ENCODE data around the gene HLF. TPM values are rescaled to one million over a fixed set of nuclear protein-coding genes. Genes with fewer than 3 reads are reported as not detected.

Gene HLF
- total RNA-seq, 1 experiment from 2014 or later = 3.2 TPM

DNA sequence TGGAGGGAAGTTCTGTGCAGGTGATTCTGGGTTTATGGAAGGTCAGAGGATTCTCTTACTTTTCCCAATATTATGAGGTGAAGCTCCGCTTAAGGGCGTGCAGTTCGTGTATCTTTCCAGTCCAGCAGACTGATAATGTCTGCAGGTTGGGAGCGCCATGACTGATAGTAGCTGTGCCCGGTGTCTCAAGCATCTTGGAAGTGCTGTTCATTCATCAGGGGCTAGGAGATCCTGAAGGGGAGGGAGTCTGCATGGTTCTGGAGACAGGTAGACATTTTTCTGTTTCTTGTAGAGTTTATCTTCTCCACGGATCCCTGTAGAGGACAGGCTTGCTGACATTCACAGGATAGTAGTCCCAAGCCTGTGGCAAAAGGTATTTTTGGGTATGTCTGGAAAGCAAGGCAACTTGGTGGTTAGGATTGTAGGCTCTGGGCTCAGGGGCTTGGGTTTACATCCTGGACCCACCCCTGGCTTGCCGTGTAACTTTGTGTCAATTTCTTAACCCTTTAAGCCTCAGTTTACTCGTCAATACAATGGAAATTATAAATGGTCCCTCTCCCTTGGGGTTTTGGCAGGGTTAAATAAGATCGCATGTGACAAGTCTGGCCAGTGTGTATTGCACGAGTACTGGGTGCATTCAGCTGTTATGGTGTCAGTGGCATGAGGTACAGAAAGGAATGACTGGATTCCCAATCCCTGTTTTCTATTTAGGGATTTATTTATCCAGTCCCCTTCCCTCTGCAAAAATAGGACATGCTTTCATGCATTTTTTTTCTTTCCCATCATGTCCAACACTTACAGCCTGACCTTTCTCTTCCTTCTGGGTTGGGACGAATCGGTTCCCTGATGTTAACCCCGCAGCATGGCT is 8.2 kb downstream of the HLF start:
- Histone ChIP-seq H3K27ac (ENCODE audit: low read depth, low read length, poor library complexity, severe bottlenecking) (no peak overlapping the region), H3K27me3 (replicated peaks; ENCODE audit: insufficient read depth, low read depth, low read length, poor library complexity) (no peaks in the 10 kb centered on the region), H3K9me3 (ENCODE audit: low read depth, low read length, poor library complexity, severe bottlenecking) (no peaks in the 10 kb centered on the region), H3K4me1 (ENCODE audit: insufficient read depth, low read length, poor library complexity, severe bottlenecking) (peaks cover 25% of the 10 kb centered on the region), H3K4me3 (ENCODE audit: low read depth, low read length, poor library complexity, severe bottlenecking) (no peak overlapping the region), H3K36me3 (ENCODE audit: insufficient read depth, low read length, poor library complexity, severe bottlenecking) (no peaks in the 10 kb centered on the region)
- no TSS peak for BruUV-seq (replicated peaks)
- no peak for DNase-seq (ENCODE audit: low spot score)
- TF ChIP-seq, protein P1, sequence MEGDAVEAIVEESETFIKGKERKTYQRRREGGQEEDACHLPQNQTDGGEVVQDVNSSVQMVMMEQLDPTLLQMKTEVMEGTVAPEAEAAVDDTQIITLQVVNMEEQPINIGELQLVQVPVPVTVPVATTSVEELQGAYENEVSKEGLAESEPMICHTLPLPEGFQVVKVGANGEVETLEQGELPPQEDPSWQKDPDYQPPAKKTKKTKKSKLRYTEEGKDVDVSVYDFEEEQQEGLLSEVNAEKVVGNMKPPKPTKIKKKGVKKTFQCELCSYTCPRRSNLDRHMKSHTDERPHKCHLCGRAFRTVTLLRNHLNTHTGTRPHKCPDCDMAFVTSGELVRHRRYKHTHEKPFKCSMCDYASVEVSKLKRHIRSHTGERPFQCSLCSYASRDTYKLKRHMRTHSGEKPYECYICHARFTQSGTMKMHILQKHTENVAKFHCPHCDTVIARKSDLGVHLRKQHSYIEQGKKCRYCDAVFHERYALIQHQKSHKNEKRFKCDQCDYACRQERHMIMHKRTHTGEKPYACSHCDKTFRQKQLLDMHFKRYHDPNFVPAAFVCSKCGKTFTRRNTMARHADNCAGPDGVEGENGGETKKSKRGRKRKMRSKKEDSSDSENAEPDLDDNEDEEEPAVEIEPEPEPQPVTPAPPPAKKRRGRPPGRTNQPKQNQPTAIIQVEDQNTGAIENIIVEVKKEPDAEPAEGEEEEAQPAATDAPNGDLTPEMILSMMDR (conservative IDR thresholded peaks at IDR 0.05; ENCODE audit: low read depth, low read length) = no peak
- no peak for TF ChIP-seq EZH2 (IDR thresholded peaks at IDR 0.05; ENCODE audit: borderline replicate concordance, low read depth, low read length, poor library complexity, severe bottlenecking)
- CTCF ChIA-PET = no interaction called here
- intact Hi-C loops (cut with micrococcal nuclease; ENCODE audit: unreplicated experiment) = no loop called here
- POLR2A ChIA-PET (ENCODE audit: low non-redundant PET) = no interaction called here

DNA sequence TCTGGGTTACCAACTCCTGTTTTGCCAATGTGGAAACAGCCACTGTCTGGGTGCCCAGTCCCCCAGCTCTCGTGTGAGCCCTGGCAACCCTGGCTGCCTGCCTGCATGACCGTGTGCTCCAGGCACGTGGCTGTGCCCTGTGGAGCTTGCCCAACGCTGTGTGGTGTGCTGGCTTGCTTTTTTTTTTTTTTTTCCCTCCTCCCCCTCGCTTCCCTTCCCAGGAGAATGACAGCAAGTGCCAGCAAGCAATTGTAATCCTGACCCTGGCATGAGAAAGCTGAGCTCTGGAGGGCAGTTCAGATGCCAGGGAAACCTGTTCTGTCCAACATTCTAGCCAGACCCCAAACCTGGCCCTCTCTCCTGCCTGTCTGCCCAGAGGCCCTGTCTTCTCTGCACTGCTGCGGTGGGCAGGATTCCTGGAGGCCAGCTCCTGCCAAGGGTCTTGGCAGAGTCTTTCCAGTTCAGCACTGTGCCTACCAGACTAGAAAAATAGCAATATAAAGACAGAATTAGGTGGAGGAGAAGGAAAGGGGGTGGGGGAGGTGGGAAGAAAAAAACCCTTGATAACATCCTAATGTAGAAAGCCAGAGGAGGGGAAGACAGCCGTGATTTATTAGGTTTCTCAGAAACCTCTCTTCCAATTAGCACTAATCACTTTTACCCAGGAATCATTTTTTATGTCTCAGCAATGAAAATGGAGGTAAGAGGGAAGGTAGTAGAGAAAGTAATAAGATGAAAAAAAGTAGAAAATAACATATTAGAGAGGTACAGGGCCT is 9.0 kb downstream of the HLF start:
- ChIA-PET CTCF (no interaction called here), POLR2A (ENCODE audit: low non-redundant PET) (no interaction called here)
- peaks cover 25% of the 10 kb centered on the region for H3K4me1 ChIP-seq (ENCODE audit: insufficient read depth, low read length, poor library complexity, severe bottlenecking)
- intact Hi-C loops (cut with micrococcal nuclease; ENCODE audit: unreplicated experiment) = no loop called here
- no peak for DNase-seq (ENCODE audit: low spot score)
- no peaks in the 10 kb centered on the region for H3K36me3 ChIP-seq (ENCODE audit: insufficient read depth, low read length, poor library complexity, severe bottlenecking)
- no peaks in the 10 kb centered on the region for H3K9me3 ChIP-seq (ENCODE audit: low read depth, low read length, poor library complexity, severe bottlenecking)
- H3K27ac ChIP-seq (ENCODE audit: low read depth, low read length, poor library complexity, severe bottlenecking) = no peak overlapping the region
- H3K27me3 ChIP-seq (replicated peaks; ENCODE audit: insufficient read depth, low read depth, low read length, poor library complexity) = no peaks in the 10 kb centered on the region
- no peak overlapping the region for H3K4me3 ChIP-seq (ENCODE audit: low read depth, low read length, poor library complexity, severe bottlenecking)
- no TSS peak for BruUV-seq (replicated peaks)
- TF ChIP-seq EZH2 (IDR thresholded peaks at IDR 0.05; ENCODE audit: borderline replicate concordance, low read depth, low read length, poor library complexity, severe bottlenecking) = no peak
- TF ChIP-seq, protein P1 (conservative IDR thresholded peaks at IDR 0.05; ENCODE audit: low read depth, low read length) = no peak

DNA sequence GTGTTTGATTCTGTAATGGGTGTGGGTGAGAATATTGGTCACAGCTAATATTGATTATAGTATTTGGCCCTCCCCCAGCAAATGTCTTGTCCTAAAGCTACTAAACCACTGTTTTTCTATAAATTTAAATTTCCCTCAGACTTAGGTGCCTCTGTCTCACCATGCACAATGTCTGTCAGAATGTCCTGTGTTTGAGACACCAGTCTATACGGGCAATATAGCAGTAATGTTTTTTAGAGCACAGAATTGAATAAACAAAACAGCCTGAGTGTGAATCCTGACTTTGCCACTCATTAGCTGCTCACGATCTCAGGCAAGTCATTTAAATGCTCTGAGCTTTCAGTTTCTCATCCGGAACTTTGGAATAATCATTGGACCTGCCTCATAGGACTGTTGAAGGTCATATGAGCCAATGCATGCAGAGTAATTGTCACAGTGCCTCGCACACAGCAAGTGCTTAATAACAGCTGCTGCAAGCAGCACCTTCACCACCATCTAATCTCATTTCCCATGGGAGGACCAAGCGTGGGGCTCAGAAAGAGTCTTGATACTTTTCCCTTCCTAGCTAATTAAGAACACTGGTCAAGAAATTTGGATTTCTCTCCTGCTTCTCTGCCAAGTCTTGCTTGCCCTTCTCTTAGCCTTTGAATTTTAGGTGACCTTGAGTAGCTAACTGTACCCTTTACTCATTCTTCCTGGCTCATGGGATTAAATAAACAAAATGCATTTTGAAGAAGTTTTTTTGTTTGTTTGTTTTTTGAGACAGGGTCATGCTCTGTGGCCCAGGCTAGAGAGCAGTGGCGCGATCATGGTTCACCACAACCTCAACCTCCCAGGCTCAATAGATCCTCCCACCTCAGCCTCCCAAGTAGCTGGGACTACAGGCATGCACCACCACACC is 9.8 kb downstream of the HLF start:
- intact Hi-C loops (cut with micrococcal nuclease; ENCODE audit: unreplicated experiment) = no loop called here
- no peak for TF ChIP-seq EZH2 (IDR thresholded peaks at IDR 0.05; ENCODE audit: borderline replicate concordance, low read depth, low read length, poor library complexity, severe bottlenecking)
- TF ChIP-seq, protein P1 (conservative IDR thresholded peaks at IDR 0.05; ENCODE audit: low read depth, low read length) = no peak
- H3K4me3 ChIP-seq (ENCODE audit: low read depth, low read length, poor library complexity, severe bottlenecking) = no peak overlapping the region
- no peak overlapping the region for H3K27ac ChIP-seq (ENCODE audit: low read depth, low read length, poor library complexity, severe bottlenecking)
- ChIA-PET POLR2A (ENCODE audit: low non-redundant PET) (no interaction called here), CTCF (no interaction called here)
- peak; percentile 24 for DNase-seq (ENCODE audit: low spot score)
- H3K4me1 ChIP-seq (ENCODE audit: insufficient read depth, low read length, poor library complexity, severe bottlenecking) = peaks cover 25% of the 10 kb centered on the region
- H3K36me3 ChIP-seq (ENCODE audit: insufficient read depth, low read length, poor library complexity, severe bottlenecking) = no peaks in the 10 kb centered on the region
- no peaks in the 10 kb centered on the region for H3K27me3 ChIP-seq (replicated peaks; ENCODE audit: insufficient read depth, low read depth, low read length, poor library complexity)
- BruUV-seq (replicated peaks) = no TSS peak
- no peaks in the 10 kb centered on the region for H3K9me3 ChIP-seq (ENCODE audit: low read depth, low read length, poor library complexity, severe bottlenecking)

All from A673 (cell line).